PC-9 (cell line): Measurements from ENCODE around the gene PIAS1. TPM values are rescaled to one million over a fixed set of nuclear protein-coding genes. Genes with fewer than 3 reads are reported as not detected.

ENCODE experiments used
- BruUV-seq: library from RNA; stranded (reverse); fragments of 400-500 nt; replicated peaks from 2 replicates; lab custom pipeline; 2021; lab: Mats Ljungman, UMichigan
- CTCF ChIA-PET: fragments of 300-600 bp; sonication (Branson Sonifier 250); formaldehyde crosslinking; loops from one replicate; lab custom pipeline; 2022; ENCODE audit warnings: antibody characterized with exemption; lab: Charles Lee
- POLR2A ChIA-PET: fragments of 300-600 bp; sonication (Branson Sonifier 250); formaldehyde crosslinking; loops from one replicate; lab custom pipeline; 2022; ENCODE audit warnings: antibody characterized with exemption; ENCODE audit not compliant: unreplicated experiment; lab: Charles Lee
- DNase-seq, 2 experiments: peaks; one replicate each; pipeline versions ENCODE4 v3.0.0 to v3.0.0-alpha.2; 2015 to 2022; ENCODE audit warnings: mixed read lengths in 1 of 2
- H2AFZ ChIP-seq: fragments of 200-600 bp; sonication (generic); 2 replicates; pipeline ENCODE4 v1.8.1; 2017; ENCODE audit warnings: antibody characterized with exemption
- H3F3A ChIP-seq: fragments of 200-600 bp; sonication (generic); 2 replicates; pipeline ENCODE4 v1.8.1; 2017; ENCODE audit warnings: antibody characterized with exemption, mild to moderate bottlenecking, low read depth; ENCODE audit not compliant: insufficient read depth
- H3K27ac ChIP-seq: fragments of 200-600 bp; sonication (generic); 2 replicates; pipeline ENCODE4 v1.6.1; 2016; ENCODE audit warnings: mixed run types
- H3K27me3 ChIP-seq: fragments of 200-600 bp; sonication (generic); 2 replicates; pipeline ENCODE4 v1.6.1; 2016; ENCODE audit warnings: low read depth, mixed run types; ENCODE audit not compliant: insufficient read depth
- H3K36me3 ChIP-seq: fragments of 200-600 bp; sonication (generic); 2 replicates; pipeline ENCODE4 v1.6.1; 2016; ENCODE audit warnings: low read depth, mixed run types
- H3K4me1 ChIP-seq: fragments of 200-600 bp; sonication (generic); replicated peaks from 2 replicates; pipeline ENCODE4 v1.6.1; 2016; ENCODE audit warnings: mixed run types; ENCODE audit not compliant: insufficient read depth
- H3K4me2 ChIP-seq: fragments of 200-600 bp; sonication (generic); 2 replicates; pipeline ENCODE4 v1.6.1; 2017; ENCODE audit warnings: mixed run types
- H3K4me3 ChIP-seq: fragments of 200-600 bp; sonication (generic); 2 replicates; pipeline ENCODE4 v1.6.1; 2016; ENCODE audit warnings: mixed run types
- H3K79me2 ChIP-seq: fragments of 200-600 bp; sonication (generic); 2 replicates; pipeline ENCODE4 v1.6.1; 2017; ENCODE audit warnings: low read depth, mixed run types
- H3K9me2 ChIP-seq: fragments of 200-600 bp; sonication (generic); 2 replicates; pipeline ENCODE4 v1.8.1; 2017; ENCODE audit warnings: mild to moderate bottlenecking; ENCODE audit not compliant: insufficient read depth
- H3K9me3 ChIP-seq: fragments of 200-600 bp; sonication (generic); 2 replicates; pipeline ENCODE4 v1.8.1; 2016; ENCODE audit warnings: low read depth; ENCODE audit not compliant: insufficient read depth
- H4K20me1 ChIP-seq: fragments of 200-600 bp; sonication (generic); 2 replicates; pipeline ENCODE4 v1.8.1; 2017; ENCODE audit not compliant: insufficient read depth
- EZH2 ChIP-seq: fragments of 200-600 bp; sonication (generic); IDR thresholded peaks from 2 replicates; pipeline ENCODE4 v1.8.0; 2017; ENCODE audit warnings: antibody characterized with exemption, low read depth
- intact Hi-C: fragments of 100-400 bp; cut with micrococcal nuclease; formaldehyde crosslinking; loops from one replicate; pipeline ENCODE4 v1.10.0; 2022; ENCODE audit not compliant: unreplicated experiment
- total RNA-seq: library from RNA; stranded (reverse); gene quantifications from 2 replicates; pipeline ENCODE4 v1.2.3, GENCODE V29; 2021
- TF ChIP-seq, protein P1 (sequence below): fragments of 200-600 bp; sonication (generic); conservative IDR thresholded peaks from 2 replicates; pipeline ENCODE4 v1.6.1; 2017; ENCODE audit warnings: mixed run types, antibody characterized with exemption, mild to moderate bottlenecking, moderate library complexity

PIAS1 gene
- total RNA-seq, 1 experiment from 2014 or later: 42.5 TPM

GRCh38 chr15:68152342-68152741 is 98.2 kb downstream of the PIAS1 start:
- TF ChIP-seq EZH2: no peak
- TF ChIP-seq, protein P1, sequence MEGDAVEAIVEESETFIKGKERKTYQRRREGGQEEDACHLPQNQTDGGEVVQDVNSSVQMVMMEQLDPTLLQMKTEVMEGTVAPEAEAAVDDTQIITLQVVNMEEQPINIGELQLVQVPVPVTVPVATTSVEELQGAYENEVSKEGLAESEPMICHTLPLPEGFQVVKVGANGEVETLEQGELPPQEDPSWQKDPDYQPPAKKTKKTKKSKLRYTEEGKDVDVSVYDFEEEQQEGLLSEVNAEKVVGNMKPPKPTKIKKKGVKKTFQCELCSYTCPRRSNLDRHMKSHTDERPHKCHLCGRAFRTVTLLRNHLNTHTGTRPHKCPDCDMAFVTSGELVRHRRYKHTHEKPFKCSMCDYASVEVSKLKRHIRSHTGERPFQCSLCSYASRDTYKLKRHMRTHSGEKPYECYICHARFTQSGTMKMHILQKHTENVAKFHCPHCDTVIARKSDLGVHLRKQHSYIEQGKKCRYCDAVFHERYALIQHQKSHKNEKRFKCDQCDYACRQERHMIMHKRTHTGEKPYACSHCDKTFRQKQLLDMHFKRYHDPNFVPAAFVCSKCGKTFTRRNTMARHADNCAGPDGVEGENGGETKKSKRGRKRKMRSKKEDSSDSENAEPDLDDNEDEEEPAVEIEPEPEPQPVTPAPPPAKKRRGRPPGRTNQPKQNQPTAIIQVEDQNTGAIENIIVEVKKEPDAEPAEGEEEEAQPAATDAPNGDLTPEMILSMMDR: no peak
- Histone ChIP-seq H3F3A (no peaks in the 10 kb centered on the region; the same call in 1 of the 2 replicates), H3K4me3 (no peak overlapping the region), H3K27me3 (no peaks in the 10 kb centered on the region), H3K9me2 (no peaks in the 10 kb centered on the region), H3K9me3 (no peaks in the 10 kb centered on the region), H3K79me2 (no peaks in the 10 kb centered on the region), H3K4me2 (no peak overlapping the region), H3K36me3 (no peaks in the 10 kb centered on the region), H4K20me1 (no peaks in the 10 kb centered on the region), H2AFZ (no peak overlapping the region), H3K27ac (no peak overlapping the region), H3K4me1 (peaks cover 4% of the 10 kb centered on the region; the same call in 1 of the 2 replicates)
- intact Hi-C loops: loop anchor here (10.0 kb wide), 1 partner anchor 138 kb away; no protein-coding TSS in a partner anchor
- DNase-seq: no peak
- CTCF ChIA-PET: no interaction called here
- POLR2A ChIA-PET: no interaction called here
- BruUV-seq: no TSS peak

DNA sequence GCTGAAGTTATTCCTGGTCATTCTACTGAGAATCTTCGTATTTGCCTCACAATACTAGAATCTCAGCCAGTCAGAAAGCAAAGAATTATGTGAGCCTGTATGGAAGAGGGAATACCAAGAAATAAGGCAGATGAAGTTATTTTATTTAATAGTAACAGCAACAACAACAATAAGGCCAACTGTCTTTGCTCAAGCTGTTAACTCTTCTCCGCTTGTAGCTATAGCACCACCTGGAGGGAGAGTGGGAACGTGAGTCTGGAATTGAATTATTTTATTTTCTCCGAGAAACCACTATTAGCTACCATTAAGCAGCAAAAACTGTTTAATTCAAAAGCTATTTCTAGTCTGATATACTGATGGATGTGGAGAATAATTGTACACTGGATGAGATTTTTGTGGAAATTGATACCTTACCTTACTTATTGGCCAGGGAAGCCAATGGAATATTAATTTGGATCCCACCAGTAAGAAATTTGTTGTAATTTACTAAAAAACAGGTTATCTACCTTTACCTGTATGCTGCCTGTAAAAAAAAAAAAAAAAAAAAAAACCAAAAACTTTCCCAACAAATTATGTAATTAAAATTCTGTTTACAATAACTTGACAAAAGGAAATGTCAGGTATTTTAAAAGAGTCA is 100.9 kb downstream of the PIAS1 start:
- TF ChIP-seq, protein P1: peak; percentile 70
- no peak for TF ChIP-seq EZH2
- no peak overlapping the region for H3K27ac ChIP-seq

DNA sequence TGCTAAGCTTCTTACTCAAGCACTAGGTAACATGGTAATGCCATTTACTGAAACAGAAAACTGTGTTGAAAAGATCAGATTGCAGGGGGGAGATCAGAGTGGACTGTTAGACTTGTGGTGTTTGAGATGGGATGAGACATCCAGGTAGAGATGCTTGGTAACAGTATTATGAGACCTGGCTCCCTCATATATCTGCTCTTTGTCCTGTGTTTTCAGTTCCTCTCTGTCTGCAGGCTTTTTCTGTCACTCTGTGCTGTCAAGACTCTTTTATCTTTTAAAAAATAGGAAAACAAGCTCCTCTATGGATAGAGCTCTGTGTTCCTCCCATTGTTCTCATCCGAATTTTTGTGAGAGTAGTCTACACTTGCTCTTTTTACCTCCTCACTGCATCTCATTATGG is 103.0 kb downstream of the PIAS1 start:
- ChIA-PET POLR2A (no interaction called here), CTCF (no interaction called here)
- no peak overlapping the region for H3K4me2 ChIP-seq
- no peaks in the 10 kb centered on the region for H4K20me1 ChIP-seq
- no peaks in the 10 kb centered on the region for H3K9me2 ChIP-seq
- H3K79me2 ChIP-seq: no peaks in the 10 kb centered on the region
- intact Hi-C loops: loop anchor here (10.0 kb wide), 1 partner anchor 142 kb away; no protein-coding TSS in a partner anchor
- H3K27ac ChIP-seq: no peak overlapping the region
- no peaks in the 10 kb centered on the region for H3K27me3 ChIP-seq
- no peak for TF ChIP-seq EZH2
- H2AFZ ChIP-seq: no peak overlapping the region
- no peak overlapping the region for H3K4me3 ChIP-seq
- no peaks in the 10 kb centered on the region for H3K9me3 ChIP-seq
- no peak for DNase-seq
- BruUV-seq: no TSS peak
- H3F3A ChIP-seq: no peaks in the 10 kb centered on the region
- H3K4me1 ChIP-seq: no peaks in the 10 kb centered on the region
- H3K36me3 ChIP-seq: 0 out of 2 replicates have a peak, but pooled peaks cover 7% of the 10 kb centered on the region

More for the DNA sequence above, 100.9 kb downstream of the PIAS1 start:
- CTCF ChIA-PET: interaction anchor here (2.2 kb wide), 1 partner anchor 292 kb away, joined by 11 read pairs; no protein-coding TSS in a partner anchor
- peak in 1 of 2 experiments; percentile 25 for DNase-seq
- POLR2A ChIA-PET: interaction anchor here (0.5 to 0.8 kb wide), 3 partner anchors 43 to 334 kb away, joined by 3 to 14 read pairs (median 5); no protein-coding TSS in a partner anchor
- Histone ChIP-seq H3K9me2 (no peaks in the 10 kb centered on the region), H2AFZ (no peak overlapping the region), H3K36me3 (0 out of 2 replicates have a peak, but pooled peaks cover 7% of the 10 kb centered on the region), H3K4me3 (no peak overlapping the region), H3F3A (no peaks in the 10 kb centered on the region), H3K79me2 (no peaks in the 10 kb centered on the region), H3K27me3 (no peaks in the 10 kb centered on the region), H4K20me1 (no peaks in the 10 kb centered on the region), H3K4me2 (no peak overlapping the region), H3K4me1 (no peaks in the 10 kb centered on the region), H3K9me3 (no peaks in the 10 kb centered on the region)
- BruUV-seq: no TSS peak
- intact Hi-C loops: loop anchor here (1.0 to 10.0 kb wide), 3 partner anchors 140 to 315 kb away; partner anchors contain the start of gene RNU6-1
